GM19193 (cell line): Measurements from ENCODE around the gene NAALADL2.

Experiments used
- POLR2A ChIP-seq: IDR thresholded peaks from 4 replicates; pipeline ENCODE4 v1.6.1; 2011; ENCODE audit not compliant: insufficient read depth, insufficient read length; ENCODE audit errors: extremely low read depth

The NAALADL2 gene

GRCh38 chr3:175384569-175384968 is 525.4 kb downstream of the NAALADL2 start:
- TF ChIP-seq POLR2A, result no peak

GRCh38 chr3:175386630-175387029 is 527.5 kb downstream of the NAALADL2 start:
- no peak for TF ChIP-seq POLR2A

- TF ChIP-seq POLR2A, result no peak
These were observed 530.4 kb downstream of the NAALADL2 start for GRCh38 chr3:175389560-175389959.

- TF ChIP-seq POLR2A, result no peak
These were observed 532.5 kb downstream of the NAALADL2 start for GRCh38 chr3:175391601-175392000.

GRCh38 chr3:175392653-175393052 is 533.5 kb downstream of the NAALADL2 start:
- no peak for TF ChIP-seq POLR2A

GRCh38 chr3:175397372-175397771 is 538.2 kb downstream of the NAALADL2 start:
- no peak for TF ChIP-seq POLR2A

- no peak for TF ChIP-seq POLR2A
These were observed 539.5 kb downstream of the NAALADL2 start for GRCh38 chr3:175398676-175399075.

- TF ChIP-seq POLR2A, result no peak
These were observed 540.2 kb downstream of the NAALADL2 start for GRCh38 chr3:175399156-175399840.

- TF ChIP-seq POLR2A, result no peak
These were observed 544.9 kb downstream of the NAALADL2 start for GRCh38 chr3:175404027-175404426.

GRCh38 chr3:175404621-175405020 is 545.5 kb downstream of the NAALADL2 start:
- no peak for TF ChIP-seq POLR2A

- TF ChIP-seq POLR2A, result no peak
These were observed 551.1 kb downstream of the NAALADL2 start for GRCh38 chr3:175410251-175410650.

- TF ChIP-seq POLR2A, result no peak
These were observed 552.3 kb downstream of the NAALADL2 start for GRCh38 chr3:175411405-175411804.

GRCh38 chr3:175411946-175412345 is 552.8 kb downstream of the NAALADL2 start:
- no peak for TF ChIP-seq POLR2A

GRCh38 chr3:175413926-175414325 is 554.8 kb downstream of the NAALADL2 start:
- TF ChIP-seq POLR2A, result no peak

- no peak for TF ChIP-seq POLR2A
These were observed 557.5 kb downstream of the NAALADL2 start for GRCh38 chr3:175416600-175416999.

- TF ChIP-seq POLR2A, result no peak
These were observed 558.3 kb downstream of the NAALADL2 start for GRCh38 chr3:175417426-175417825.

GRCh38 chr3:175421902-175422301 is 562.8 kb downstream of the NAALADL2 start:
- TF ChIP-seq POLR2A, result no peak

- no peak for TF ChIP-seq POLR2A
These were observed 563.6 kb downstream of the NAALADL2 start for GRCh38 chr3:175422744-175423143.

GRCh38 chr3:175426805-175427204 is 567.7 kb downstream of the NAALADL2 start:
- no peak for TF ChIP-seq POLR2A
